Panc1 (cell line): ENCODE results near the gene TMEM131. TPM values are rescaled to one million over a fixed set of nuclear protein-coding genes. Genes with fewer than 3 reads are reported as not detected.

Source experiments
- ATAC-seq: fragments of 200-7000 bp; cut with Tn5 transposase; 2 replicates; pipeline ENCODE4 v1.9.1; 2020; ENCODE audit warnings: mild to moderate bottlenecking, moderate library complexity
- BruUV-seq: library from RNA; stranded (reverse); fragments of 400-500 nt; replicated peaks from 2 replicates; lab custom pipeline; 2021; lab: Mats Ljungman, UMichigan
- CTCF ChIA-PET: fragments of 300-600 bp; sonication (Branson Sonifier 250); formaldehyde crosslinking; loops from one replicate; lab custom pipeline; 2022; ENCODE audit warnings: antibody characterized with exemption; lab: Charles Lee
- POLR2A ChIA-PET: fragments of 300-600 bp; sonication (Branson Sonifier 250); formaldehyde crosslinking; loops from one replicate; lab custom pipeline; 2022; ENCODE audit warnings: antibody characterized with exemption; lab: Charles Lee
- DNase-seq: peaks from one replicate; pipeline ENCODE4 v3.0.0-alpha.2; 2010; ENCODE audit warnings: low read depth, low spot score
- H3K27ac ChIP-seq: 2 replicates; pipeline ENCODE4 v1.5.1; 2011; ENCODE audit warnings: mild to moderate bottlenecking, low read length, inconsistent platforms
- H3K27me3 ChIP-seq: fragments of 200-500 bp; sonication (Bioruptor generic); 2 replicates; pipeline ENCODE4 v1.6.0; 2014; ENCODE audit warnings: low read length, inconsistent platforms; ENCODE audit not compliant: control insufficient read depth, insufficient read depth
- H3K36me3 ChIP-seq: fragments of 200-500 bp; sonication (Bioruptor generic); 2 replicates; pipeline ENCODE4 v1.5.1; 2014; ENCODE audit warnings: inconsistent platforms, mild to moderate bottlenecking, low read length, moderate library complexity; ENCODE audit not compliant: control insufficient read depth, insufficient read depth
- H3K4me1 ChIP-seq: 2 replicates; pipeline ENCODE4 v1.5.1; 2011; ENCODE audit warnings: inconsistent platforms, mild to moderate bottlenecking, low read length, moderate library complexity; ENCODE audit not compliant: control insufficient read depth, insufficient read depth
- H3K4me3 ChIP-seq, 2 experiments: 2 replicates each; pipeline ENCODE4 v1.5.1; 2011 to 2012; ENCODE audit warnings: low read depth in 2 of 2, low read length in 2 of 2, mild to moderate bottlenecking in 2 of 2, inconsistent platforms in 1 of 2, moderate library complexity in 1 of 2
- H3K9me3 ChIP-seq: fragments of 200-500 bp; sonication (Bioruptor generic); 2 replicates; pipeline ENCODE4 v1.5.1; 2014; ENCODE audit warnings: low read depth, mild to moderate bottlenecking, inconsistent platforms, low read length, moderate library complexity; ENCODE audit not compliant: control insufficient read depth, insufficient read depth
- POLR2AphosphoS5 ChIP-seq: IDR thresholded peaks from 2 replicates; pipeline ENCODE4 v1.6.1; 2012; ENCODE audit warnings: mild to moderate bottlenecking, low read depth, low read length, moderate library complexity
- SIN3A ChIP-seq: IDR thresholded peaks from 2 replicates; pipeline ENCODE4 v1.6.1; 2012; ENCODE audit warnings: low read depth, mild to moderate bottlenecking, low read length, moderate library complexity, borderline replicate concordance; ENCODE audit not compliant: insufficient read depth
- TCF7L2 ChIP-seq: IDR thresholded peaks from 2 replicates; pipeline ENCODE4 v1.6.1; 2011; ENCODE audit warnings: mild to moderate bottlenecking, low read depth, low read length, inconsistent platforms
- in situ Hi-C: cut with HindIII; loops from 2 replicates; pipeline ENCODE4 v1.10.0; 2016; ENCODE audit warnings: low sequenced_read_pairs, low pct_unique_long_range_greater_than_20kb
- intact Hi-C: fragments of 100-400 bp; cut with micrococcal nuclease; formaldehyde crosslinking; loops from one replicate; pipeline ENCODE4 v1.10.0; 2022; ENCODE audit not compliant: unreplicated experiment
- total RNA-seq: library from RNA; stranded (reverse); gene quantifications from one replicate; pipeline ENCODE4 v1.2.1, GENCODE V29; 2021; ENCODE audit not compliant: unreplicated experiment
- TF ChIP-seq, protein P1 (sequence below): fragments of 450-650 bp; IDR thresholded peaks from 2 replicates; pipeline ENCODE4 v1.5.1; 2017; ENCODE audit warnings: mild to moderate bottlenecking
- TF ChIP-seq, protein P2 (sequence below), 2 experiments: IDR thresholded peaks; 2 replicates each; pipeline ENCODE4 v1.6.1; 2011 to 2012; ENCODE audit warnings: low read depth in 2 of 2, control low read depth in 1 of 2, low read length in 1 of 2, mild to moderate bottlenecking in 1 of 2, moderate library complexity in 1 of 2; ENCODE audit not compliant: insufficient read depth in 1 of 2

TMEM131 gene
- total RNA-seq, 1 experiment from 2014 or later, result 43.4 TPM

DNA sequence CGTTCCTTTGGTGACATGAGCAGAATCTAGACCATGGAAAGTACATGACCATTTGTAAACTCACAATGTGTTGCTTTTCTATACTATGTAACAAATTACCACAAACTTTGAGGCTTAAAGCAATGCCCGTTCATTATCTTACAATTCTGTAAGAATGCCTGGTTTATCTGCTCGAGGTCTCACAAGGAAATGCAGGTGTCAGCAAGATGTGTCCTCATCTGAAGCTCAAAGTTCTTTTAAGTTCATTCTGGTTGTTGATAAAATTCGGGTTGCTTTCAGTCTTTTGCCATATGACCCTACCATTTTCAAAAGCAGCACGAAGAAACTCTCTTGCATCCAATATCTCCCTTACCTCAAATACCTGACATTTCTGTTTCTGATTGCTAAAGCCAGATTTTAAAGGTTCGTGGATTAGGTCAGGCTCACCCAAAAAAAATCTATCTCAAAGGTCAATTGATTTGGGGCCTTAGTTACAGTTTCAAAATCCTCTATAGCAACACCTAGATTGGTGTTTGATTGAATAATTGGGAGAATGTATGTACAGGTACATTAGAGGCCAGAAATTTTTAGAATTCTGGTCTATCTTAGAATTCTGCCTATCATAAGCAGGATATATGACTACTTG lies 125.9 kb downstream of the TMEM131 start:
- Histone ChIP-seq H3K4me3 (peak overlapping the region in 1 of 2 experiments; percentile 33; a peak in 2 of 4 replicates), H3K27ac (peak overlapping the region; percentile 79), H3K27me3 (no peaks in the 10 kb centered on the region), H3K9me3 (peaks cover 5% of the 10 kb centered on the region; the same call in 1 of the 2 replicates), H3K36me3 (no peaks in the 10 kb centered on the region), H3K4me1 (peaks cover 34% of the 10 kb centered on the region)
- TF ChIP-seq, protein P1, sequence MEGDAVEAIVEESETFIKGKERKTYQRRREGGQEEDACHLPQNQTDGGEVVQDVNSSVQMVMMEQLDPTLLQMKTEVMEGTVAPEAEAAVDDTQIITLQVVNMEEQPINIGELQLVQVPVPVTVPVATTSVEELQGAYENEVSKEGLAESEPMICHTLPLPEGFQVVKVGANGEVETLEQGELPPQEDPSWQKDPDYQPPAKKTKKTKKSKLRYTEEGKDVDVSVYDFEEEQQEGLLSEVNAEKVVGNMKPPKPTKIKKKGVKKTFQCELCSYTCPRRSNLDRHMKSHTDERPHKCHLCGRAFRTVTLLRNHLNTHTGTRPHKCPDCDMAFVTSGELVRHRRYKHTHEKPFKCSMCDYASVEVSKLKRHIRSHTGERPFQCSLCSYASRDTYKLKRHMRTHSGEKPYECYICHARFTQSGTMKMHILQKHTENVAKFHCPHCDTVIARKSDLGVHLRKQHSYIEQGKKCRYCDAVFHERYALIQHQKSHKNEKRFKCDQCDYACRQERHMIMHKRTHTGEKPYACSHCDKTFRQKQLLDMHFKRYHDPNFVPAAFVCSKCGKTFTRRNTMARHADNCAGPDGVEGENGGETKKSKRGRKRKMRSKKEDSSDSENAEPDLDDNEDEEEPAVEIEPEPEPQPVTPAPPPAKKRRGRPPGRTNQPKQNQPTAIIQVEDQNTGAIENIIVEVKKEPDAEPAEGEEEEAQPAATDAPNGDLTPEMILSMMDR, result no peak
- TF ChIP-seq SIN3A (no peak), POLR2AphosphoS5 (no peak), TCF7L2 (no peak)
- TF ChIP-seq, protein P2, sequence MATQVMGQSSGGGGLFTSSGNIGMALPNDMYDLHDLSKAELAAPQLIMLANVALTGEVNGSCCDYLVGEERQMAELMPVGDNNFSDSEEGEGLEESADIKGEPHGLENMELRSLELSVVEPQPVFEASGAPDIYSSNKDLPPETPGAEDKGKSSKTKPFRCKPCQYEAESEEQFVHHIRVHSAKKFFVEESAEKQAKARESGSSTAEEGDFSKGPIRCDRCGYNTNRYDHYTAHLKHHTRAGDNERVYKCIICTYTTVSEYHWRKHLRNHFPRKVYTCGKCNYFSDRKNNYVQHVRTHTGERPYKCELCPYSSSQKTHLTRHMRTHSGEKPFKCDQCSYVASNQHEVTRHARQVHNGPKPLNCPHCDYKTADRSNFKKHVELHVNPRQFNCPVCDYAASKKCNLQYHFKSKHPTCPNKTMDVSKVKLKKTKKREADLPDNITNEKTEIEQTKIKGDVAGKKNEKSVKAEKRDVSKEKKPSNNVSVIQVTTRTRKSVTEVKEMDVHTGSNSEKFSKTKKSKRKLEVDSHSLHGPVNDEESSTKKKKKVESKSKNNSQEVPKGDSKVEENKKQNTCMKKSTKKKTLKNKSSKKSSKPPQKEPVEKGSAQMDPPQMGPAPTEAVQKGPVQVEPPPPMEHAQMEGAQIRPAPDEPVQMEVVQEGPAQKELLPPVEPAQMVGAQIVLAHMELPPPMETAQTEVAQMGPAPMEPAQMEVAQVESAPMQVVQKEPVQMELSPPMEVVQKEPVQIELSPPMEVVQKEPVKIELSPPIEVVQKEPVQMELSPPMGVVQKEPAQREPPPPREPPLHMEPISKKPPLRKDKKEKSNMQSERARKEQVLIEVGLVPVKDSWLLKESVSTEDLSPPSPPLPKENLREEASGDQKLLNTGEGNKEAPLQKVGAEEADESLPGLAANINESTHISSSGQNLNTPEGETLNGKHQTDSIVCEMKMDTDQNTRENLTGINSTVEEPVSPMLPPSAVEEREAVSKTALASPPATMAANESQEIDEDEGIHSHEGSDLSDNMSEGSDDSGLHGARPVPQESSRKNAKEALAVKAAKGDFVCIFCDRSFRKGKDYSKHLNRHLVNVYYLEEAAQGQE (IDR thresholded peaks at IDR 0.05; ENCODE audit: insufficient read depth in 1 of 2, low read depth in 2 of 2, low read length in 1 of 2), result no peak
- BruUV-seq, result no TSS peak
- ChIA-PET CTCF (no interaction called here), POLR2A (no interaction called here)
- intact Hi-C loops (no loop called here), in situ Hi-C loops (no loop called here)
- DNase-seq (no peak), ATAC-seq (no peak; the same call in 1 of the 2 replicates)

DNA sequence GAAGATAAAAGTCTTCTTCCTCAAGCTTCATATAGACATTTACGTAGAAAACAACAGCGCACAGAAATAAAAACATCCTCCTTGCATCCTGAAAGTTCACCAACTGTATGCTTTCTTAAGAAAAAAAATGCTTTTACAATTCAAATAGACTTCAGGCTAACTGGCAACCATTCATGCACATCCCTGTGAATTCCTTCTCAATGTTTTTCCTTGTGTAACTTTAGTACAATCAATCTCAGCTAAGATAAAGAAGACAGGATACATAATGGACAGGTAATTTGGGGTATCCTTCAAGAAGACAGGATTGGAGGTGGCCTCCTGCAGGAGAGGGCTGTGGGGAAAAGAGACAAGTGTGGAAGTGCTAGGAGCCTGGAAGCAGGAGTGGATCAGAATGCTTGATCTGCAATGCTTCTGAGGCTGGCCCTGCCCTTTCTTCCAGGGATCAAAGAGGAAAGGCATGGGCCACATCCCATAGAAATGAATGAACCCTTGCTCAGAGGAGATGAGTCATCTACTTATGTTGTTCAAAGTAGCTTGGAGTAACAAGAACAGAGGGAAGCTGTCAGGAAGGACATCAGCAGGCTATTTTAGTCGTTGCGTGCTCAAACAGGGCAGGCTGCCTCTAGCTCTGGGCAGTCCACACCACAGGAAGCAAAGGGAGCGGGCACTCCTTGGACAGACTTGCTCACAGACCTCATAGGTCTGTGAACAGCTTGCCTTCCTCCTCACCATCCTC lies 126.6 kb downstream of the TMEM131 start:
- H3K9me3 ChIP-seq, result peaks cover 5% of the 10 kb centered on the region; the same call in 1 of the 2 replicates
- intact Hi-C loops, result no loop called here
- no peaks in the 10 kb centered on the region for H3K27me3 ChIP-seq
- BruUV-seq, result no TSS peak
- no peaks in the 10 kb centered on the region for H3K36me3 ChIP-seq
- ChIA-PET POLR2A (no interaction called here), CTCF (no interaction called here)
- H3K4me1 ChIP-seq, result peaks cover 34% of the 10 kb centered on the region
- H3K27ac ChIP-seq, result peak overlapping the region; percentile 79
- ATAC-seq (peak; percentile 93), DNase-seq (peak; percentile 82)
- TF ChIP-seq, protein P1, result no peak
- TF ChIP-seq POLR2AphosphoS5 (no peak), SIN3A (0 out of 2 replicates have a peak, but pooled peaks have one; percentile 47), TCF7L2 (peak; percentile 89)
- TF ChIP-seq, protein P2 (IDR thresholded peaks at IDR 0.05; ENCODE audit: insufficient read depth in 1 of 2, low read depth in 2 of 2, low read length in 1 of 2), result no peak
- H3K4me3 ChIP-seq, result peak overlapping the region in 1 of 2 experiments; percentile 33; a peak in 2 of 4 replicates
- in situ Hi-C loops, result no loop called here
